NCI-H345 treated with DMSO at 0.1 percent for 48 hours (cell line): Measurements from ENCODE around the gene FAU.

Source experiments
- DNase-seq: peaks from one replicate; lab custom pipeline; 2025; ENCODE audit not compliant: unreplicated experiment; lab: John Stamatoyannopoulos, UW

The FAU gene

GRCh38 chr11:65083134-65083833 lies 38.6 kb downstream of the FAU start:
- DNase-seq = no peak

GRCh38 chr11:65078786-65079342 lies 43.1 kb downstream of the FAU start:
- no peak for DNase-seq

GRCh38 chr11:65078151-65078550 lies 43.8 kb downstream of the FAU start:
- DNase-seq = no peak

- no peak for DNase-seq
These were observed 44.5 kb downstream of the FAU start for GRCh38 chr11:65077451-65077850.

GRCh38 chr11:65072631-65072966 lies 49.3 kb downstream of the FAU start:
- DNase-seq = no peak

- no peak for DNase-seq
These were observed 49.9 kb downstream of the FAU start for GRCh38 chr11:65071907-65072630.
